OCI-LY3 (cell line): Measurements from ENCODE around the gene CACNG1.

ENCODE experiments used
- EZH2phosphoT487 ChIP-seq: fragments of 200-600 bp; shearing (Covaris generic); IDR thresholded peaks from 2 replicates; pipeline ENCODE4 v1.6.1; 2018; ENCODE audit warnings: antibody characterized with exemption, mixed run types, low read depth
- TF ChIP-seq, protein P1 (sequence below): fragments of 200-600, 300-600 bp; sonication (generic); IDR thresholded peaks from 2 replicates; pipeline ENCODE4 v1.5.1; 2014; ENCODE audit warnings: antibody characterized with exemption, low read length, low read depth

DNA sequence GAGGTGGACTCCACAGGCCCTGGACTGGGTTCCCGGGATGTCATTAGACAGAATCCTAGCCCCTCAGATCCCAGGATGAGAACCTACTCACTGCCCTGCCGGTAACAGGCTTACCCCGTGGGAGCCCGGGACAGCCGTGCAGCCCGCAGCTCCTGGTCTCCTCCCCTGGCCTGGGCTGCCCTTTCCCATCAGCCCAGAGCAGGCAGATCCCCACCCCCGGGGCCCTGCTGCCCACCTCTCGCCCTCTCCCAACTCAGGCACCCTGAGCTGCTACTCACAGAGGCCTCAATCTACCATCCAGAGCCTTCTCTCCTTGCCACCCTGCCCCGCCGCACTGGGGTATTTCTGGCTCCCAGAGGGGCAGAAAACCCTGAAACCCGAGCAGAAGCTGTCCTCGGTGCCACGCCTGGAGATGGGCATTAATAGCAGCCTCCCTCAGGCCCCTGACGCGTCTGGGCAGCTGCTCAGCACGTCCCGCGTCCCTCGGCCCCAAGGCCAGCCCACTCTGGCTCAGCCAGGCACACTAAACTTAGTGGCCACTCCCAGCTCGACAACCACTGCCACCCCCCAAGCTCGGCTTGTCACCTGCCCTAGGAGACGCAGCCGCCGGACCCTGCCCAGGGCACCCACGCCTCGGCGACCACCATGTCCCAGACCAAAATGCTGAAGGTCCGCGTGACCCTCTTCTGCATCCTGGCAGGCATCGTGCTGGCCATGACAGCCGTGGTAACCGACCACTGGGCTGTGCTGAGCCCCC lies at the start of gene CACNG1:
- TF ChIP-seq, protein P1, sequence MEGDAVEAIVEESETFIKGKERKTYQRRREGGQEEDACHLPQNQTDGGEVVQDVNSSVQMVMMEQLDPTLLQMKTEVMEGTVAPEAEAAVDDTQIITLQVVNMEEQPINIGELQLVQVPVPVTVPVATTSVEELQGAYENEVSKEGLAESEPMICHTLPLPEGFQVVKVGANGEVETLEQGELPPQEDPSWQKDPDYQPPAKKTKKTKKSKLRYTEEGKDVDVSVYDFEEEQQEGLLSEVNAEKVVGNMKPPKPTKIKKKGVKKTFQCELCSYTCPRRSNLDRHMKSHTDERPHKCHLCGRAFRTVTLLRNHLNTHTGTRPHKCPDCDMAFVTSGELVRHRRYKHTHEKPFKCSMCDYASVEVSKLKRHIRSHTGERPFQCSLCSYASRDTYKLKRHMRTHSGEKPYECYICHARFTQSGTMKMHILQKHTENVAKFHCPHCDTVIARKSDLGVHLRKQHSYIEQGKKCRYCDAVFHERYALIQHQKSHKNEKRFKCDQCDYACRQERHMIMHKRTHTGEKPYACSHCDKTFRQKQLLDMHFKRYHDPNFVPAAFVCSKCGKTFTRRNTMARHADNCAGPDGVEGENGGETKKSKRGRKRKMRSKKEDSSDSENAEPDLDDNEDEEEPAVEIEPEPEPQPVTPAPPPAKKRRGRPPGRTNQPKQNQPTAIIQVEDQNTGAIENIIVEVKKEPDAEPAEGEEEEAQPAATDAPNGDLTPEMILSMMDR: no peak
- TF ChIP-seq EZH2phosphoT487: no peak
